SU-DHL-6 (cell line): ENCODE results near the gene SCYGR2.

Experiments used
- EZH2phosphoT487 ChIP-seq: fragments of 200-600 bp; sonication (generic), shearing (Covaris generic); conservative IDR thresholded peaks from 2 replicates; pipeline ENCODE4 v1.6.1; 2018; ENCODE audit warnings: mild to moderate bottlenecking, antibody characterized with exemption, low read length, moderate library complexity, mixed read lengths
- TF ChIP-seq, protein P1 (sequence below): fragments of 200-600 bp; sonication (generic); IDR thresholded peaks from one replicate; pipeline ENCODE4 v1.5.1; 2017; ENCODE audit warnings: antibody characterized with exemption, mild to moderate bottlenecking, low read length, moderate library complexity; ENCODE audit not compliant: insufficient read depth, poor library complexity, severe bottlenecking

DNA sequence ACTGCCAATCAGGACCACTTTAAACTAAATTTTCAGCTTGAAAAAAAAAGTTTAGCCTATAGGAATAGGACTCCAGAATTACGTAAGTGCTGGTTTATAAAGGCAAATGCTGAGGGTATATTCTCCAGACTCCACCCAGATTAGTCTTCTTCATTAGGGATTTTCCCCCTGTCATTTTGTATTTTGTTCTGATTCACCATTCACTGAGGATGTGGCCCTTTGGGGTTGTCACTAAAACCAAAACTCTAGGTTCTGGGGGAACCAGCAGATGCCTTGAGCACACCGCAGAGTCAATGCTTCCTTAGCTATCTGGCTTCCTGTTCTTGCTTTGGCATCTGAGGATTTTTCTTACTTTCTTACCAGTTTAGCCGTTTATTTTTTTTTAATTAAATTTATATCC is 29.1 kb downstream of the SCYGR2 start:
- TF ChIP-seq, protein P1, sequence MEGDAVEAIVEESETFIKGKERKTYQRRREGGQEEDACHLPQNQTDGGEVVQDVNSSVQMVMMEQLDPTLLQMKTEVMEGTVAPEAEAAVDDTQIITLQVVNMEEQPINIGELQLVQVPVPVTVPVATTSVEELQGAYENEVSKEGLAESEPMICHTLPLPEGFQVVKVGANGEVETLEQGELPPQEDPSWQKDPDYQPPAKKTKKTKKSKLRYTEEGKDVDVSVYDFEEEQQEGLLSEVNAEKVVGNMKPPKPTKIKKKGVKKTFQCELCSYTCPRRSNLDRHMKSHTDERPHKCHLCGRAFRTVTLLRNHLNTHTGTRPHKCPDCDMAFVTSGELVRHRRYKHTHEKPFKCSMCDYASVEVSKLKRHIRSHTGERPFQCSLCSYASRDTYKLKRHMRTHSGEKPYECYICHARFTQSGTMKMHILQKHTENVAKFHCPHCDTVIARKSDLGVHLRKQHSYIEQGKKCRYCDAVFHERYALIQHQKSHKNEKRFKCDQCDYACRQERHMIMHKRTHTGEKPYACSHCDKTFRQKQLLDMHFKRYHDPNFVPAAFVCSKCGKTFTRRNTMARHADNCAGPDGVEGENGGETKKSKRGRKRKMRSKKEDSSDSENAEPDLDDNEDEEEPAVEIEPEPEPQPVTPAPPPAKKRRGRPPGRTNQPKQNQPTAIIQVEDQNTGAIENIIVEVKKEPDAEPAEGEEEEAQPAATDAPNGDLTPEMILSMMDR: no peak
- TF ChIP-seq EZH2phosphoT487: no peak
